Endothelial cell of umbilical vein (primary cell): ENCODE measurements around the gene IGSF9B. TPM values are rescaled to one million over a fixed set of nuclear protein-coding genes. Genes with fewer than 3 reads are reported as not detected.

Experiments used
- BruUV-seq: library from RNA; stranded (reverse); fragments of 400-500 nt; replicated peaks from 2 replicates; lab custom pipeline; 2021; lab: Mats Ljungman, UMichigan
- CTCF ChIA-PET: fragments of 300-600, 350-600 bp; sonication (Branson Sonifier 250); formaldehyde crosslinking; loops from one replicate; lab custom pipeline; 2021; ENCODE audit warnings: antibody characterized with exemption, inconsistent platforms; lab: Charles Lee
- POLR2A ChIA-PET: fragments of 300-600, 350-600 bp; sonication (Branson Sonifier 250); formaldehyde crosslinking; loops from one replicate; lab custom pipeline; 2021; ENCODE audit warnings: antibody characterized with exemption, inconsistent platforms; lab: Charles Lee
- DNase-seq: peaks from one replicate; pipeline ENCODE4 v3.0.0-alpha.2; 2011; ENCODE audit warnings: low read depth, low spot score
- FAIRE-seq: peaks from 2 replicates; lab custom pipeline; 2011; peaks lifted over from hg19 to GRCh38; lab: Jason Lieb, UNC
- H2AFZ ChIP-seq: 2 replicates; pipeline ENCODE4 v1.6.0; 2012; ENCODE audit warnings: low read depth, low read length, control low read depth, inconsistent platforms
- H3K27ac ChIP-seq: 2 replicates; pipeline ENCODE4 v1.5.1; 2011; ENCODE audit warnings: low read depth, mild to moderate bottlenecking, control low read depth, low read length, moderate library complexity; ENCODE audit not compliant: insufficient read depth
- H3K27me3 ChIP-seq, 2 experiments: 2 replicates each; pipeline versions ENCODE4 v1.6.0 to v1.6.1; 2011; ENCODE audit warnings: low read length in 2 of 2, mixed read lengths in 1 of 2; ENCODE audit not compliant: control insufficient read depth in 2 of 2, insufficient read depth in 2 of 2
- H3K36me3 ChIP-seq, 2 experiments: 2 replicates in 1 of 2; 3 replicates in 1 of 2; pipeline ENCODE4 v1.5.1; 2011; ENCODE audit warnings: low read length in 2 of 2, mild to moderate bottlenecking in 1 of 2, moderate library complexity in 1 of 2; ENCODE audit not compliant: control insufficient read depth in 2 of 2, insufficient read depth in 2 of 2; ENCODE audit errors: extremely low read depth in 1 of 2
- H3K4me1 ChIP-seq: 3 replicates; pipeline ENCODE4 v1.5.1; 2011; ENCODE audit warnings: mild to moderate bottlenecking, low read length; ENCODE audit not compliant: control insufficient read depth, insufficient read depth; ENCODE audit errors: extremely low read depth
- H3K4me2 ChIP-seq: 2 replicates; pipeline ENCODE4 v1.6.1; 2011; ENCODE audit warnings: low read length, control low read depth, mixed read lengths; ENCODE audit not compliant: insufficient read depth
- H3K4me3 ChIP-seq, 3 experiments: fragments of 200-600 bp in 1 of 3; sonication (generic), shearing (Covaris generic) in 1 of 3; replicated peaks in 1 of 3; 2 replicates each; pipeline ENCODE4 v1.5.1; 2011 to 2016; ENCODE audit warnings: control low read depth in 3 of 3, low read length in 3 of 3, mild to moderate bottlenecking in 2 of 3, inconsistent platforms in 1 of 3, low read depth in 1 of 3, moderate library complexity in 1 of 3; ENCODE audit not compliant: insufficient read depth in 1 of 3
- H3K79me2 ChIP-seq: 2 replicates; pipeline ENCODE4 v1.6.0; 2012; ENCODE audit warnings: low read length, inconsistent platforms; ENCODE audit not compliant: control insufficient read depth, insufficient read depth
- H3K9ac ChIP-seq: replicated peaks from 2 replicates; pipeline ENCODE3; 2011; ENCODE audit warnings: low read length, control low read depth; ENCODE audit not compliant: insufficient read depth; ENCODE audit errors: extremely low read depth
- H3K9me1 ChIP-seq: replicated peaks from 3 replicates; pipeline ENCODE4 v1.6.0; 2011; ENCODE audit warnings: mild to moderate bottlenecking, low read length; ENCODE audit not compliant: control insufficient read depth, insufficient read depth; ENCODE audit errors: extremely low read depth
- H3K9me3 ChIP-seq: replicated peaks from 2 replicates; pipeline ENCODE4 v1.5.1; 2012; ENCODE audit warnings: low read length, inconsistent platforms; ENCODE audit not compliant: control insufficient read depth, insufficient read depth
- H4K20me1 ChIP-seq: replicated peaks from 2 replicates; pipeline ENCODE3; 2011; ENCODE audit warnings: mild to moderate bottlenecking, low read length; ENCODE audit not compliant: control insufficient read depth, insufficient read depth; ENCODE audit errors: extremely low read depth
- EZH2 ChIP-seq: IDR thresholded peaks from 2 replicates; pipeline ENCODE4 v1.6.1; 2012; ENCODE audit warnings: borderline replicate concordance, low read depth, mild to moderate bottlenecking, moderate library complexity, low read length, inconsistent platforms; ENCODE audit not compliant: severe bottlenecking
- FOS ChIP-seq: IDR thresholded peaks from 2 replicates; pipeline ENCODE4 v1.6.1; 2011; ENCODE audit warnings: mild to moderate bottlenecking, low read length, moderate library complexity, borderline replicate concordance; ENCODE audit not compliant: insufficient read depth
- GATA2 ChIP-seq: IDR thresholded peaks from 2 replicates; pipeline ENCODE4 v1.7.0; 2011; ENCODE audit warnings: low read depth, mild to moderate bottlenecking, moderate library complexity, mixed read lengths, low read length; ENCODE audit not compliant: insufficient read length, insufficient read depth
- JUN ChIP-seq: IDR thresholded peaks from 2 replicates; pipeline ENCODE4 v1.6.1; 2011; ENCODE audit warnings: borderline replicate concordance, low read depth; ENCODE audit not compliant: insufficient read length, insufficient read depth
- MYC ChIP-seq: IDR thresholded peaks from one replicate; pipeline ENCODE4 v1.6.1; 2011; ENCODE audit warnings: mild to moderate bottlenecking, low read depth, low read length
- POLR2A ChIP-seq: IDR thresholded peaks from 2 replicates; pipeline ENCODE4 v1.6.1; 2012; ENCODE audit warnings: low read depth, mild to moderate bottlenecking, control low read depth, low read length
- POLR2AphosphoS5 ChIP-seq: IDR thresholded peaks from 2 replicates; pipeline ENCODE4 v1.6.1; 2012; ENCODE audit warnings: low read depth, mild to moderate bottlenecking, control low read depth, low read length, moderate library complexity; ENCODE audit not compliant: insufficient read depth
- dilution Hi-C: fragments of 300-500 bp; cut with MboI; formaldehyde crosslinking; loops from one replicate; pipeline ENCODE4 v1.15.0; 2019; ENCODE audit warnings: low sequenced_read_pairs; ENCODE audit not compliant: extremely low pct_ligation_motif_present
- intact Hi-C: fragments of 100-400 bp; cut with micrococcal nuclease; formaldehyde crosslinking; loops from one replicate; pipeline ENCODE4 v1.10.0; 2022
- polyA plus RNA-seq, 4 experiments: library from polyadenylated mRNA; depleted of rRNA in 3 of 4; stranded (reverse) in 3 of 4; unstranded in 1 of 4; fragments of >200 nt; gene quantifications; 2 replicates each; pipeline versions ENCODE4 v1.2.1 to v1.2.3, GENCODE V29; 2011 to 2012; ENCODE audit warnings: missing spikeins in 1 of 4
- total RNA-seq: library from RNA; stranded (reverse); gene quantifications from 2 replicates; pipeline ENCODE4 v1.2.3, GENCODE V29; 2021
- TF ChIP-seq, protein P1 (sequence below), 2 donors: IDR thresholded peaks; 1 replicate in 1 of 2; 2 replicates in 1 of 2; pipeline ENCODE4 v1.5.1; 2011; ENCODE audit warnings: low read length in 2 of 2, mild to moderate bottlenecking in 2 of 2, moderate library complexity in 2 of 2, control low read depth in 1 of 2, inconsistent platforms in 1 of 2, low read depth in 1 of 2; ENCODE audit not compliant: insufficient read depth in 1 of 2; ENCODE audit errors: extremely low read depth in 1 of 2
- TF ChIP-seq, protein P2 (sequence below): IDR thresholded peaks from 2 replicates; pipeline ENCODE4 v1.6.1; 2011; ENCODE audit not compliant: insufficient read depth, insufficient read length

IGSF9B gene
- total and polyA plus RNA-seq, 2 donors (not counting 3 experiments of a cell fraction or from before 2014, with no cell fraction given), result 0.15 to 0.18 TPM

DNA sequence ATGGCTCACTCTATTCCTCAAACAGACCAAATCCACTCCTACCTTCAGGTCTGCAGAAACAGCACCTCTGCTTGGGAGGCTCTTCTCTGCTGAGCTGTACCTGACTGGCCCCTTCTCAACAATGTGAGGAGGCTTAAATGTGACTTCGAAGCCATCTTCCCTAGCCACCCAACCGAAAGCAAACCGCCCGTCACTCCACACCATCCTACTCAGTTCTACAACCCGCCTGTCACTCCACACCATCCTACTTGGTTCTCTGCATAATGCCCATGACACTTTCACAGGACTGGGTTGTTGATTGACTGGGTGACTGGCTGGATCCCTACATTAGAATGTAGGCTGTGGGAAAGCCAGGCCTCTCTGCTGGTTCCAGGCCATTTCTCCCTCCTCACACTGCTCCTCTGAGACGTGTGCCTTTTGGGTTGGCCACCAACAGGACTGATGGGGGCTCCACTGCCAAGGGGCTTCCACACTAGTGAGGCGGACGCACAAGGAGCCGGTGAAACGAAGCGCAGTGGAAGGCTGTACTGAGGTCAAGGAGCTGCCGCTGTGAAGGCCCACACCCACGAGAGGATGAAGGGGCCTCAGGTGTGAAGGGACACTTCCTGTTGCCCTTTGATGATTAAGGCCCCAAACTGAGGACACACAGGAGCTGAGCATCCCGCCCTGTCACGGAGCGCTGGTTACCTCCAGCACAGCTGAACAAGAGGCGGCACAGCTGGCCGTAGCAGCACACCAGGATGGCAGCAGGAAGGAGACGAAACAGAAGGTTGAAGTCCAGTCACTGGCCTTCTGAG is 64.0 kb downstream of the IGSF9B start:
- Histone ChIP-seq H3K27ac (no peak overlapping the region), H2AFZ (no peak overlapping the region), H3K9me3 (no peaks in the 10 kb centered on the region), H4K20me1 (no peaks in the 10 kb centered on the region), H3K4me2 (no peak overlapping the region), H3K4me1 (no peaks in the 10 kb centered on the region), H3K27me3 (no peaks in the 10 kb centered on the region), H3K36me3 (no peaks in the 10 kb centered on the region), H3K9ac (no peak overlapping the region), H3K79me2 (no peaks in the 10 kb centered on the region), H3K4me3 (no peak overlapping the region), H3K9me1 (no peaks in the 10 kb centered on the region)
- POLR2A ChIA-PET, result no interaction called here
- dilution Hi-C loops (no loop called here), intact Hi-C loops (no loop called here)
- TF ChIP-seq, protein P1, sequence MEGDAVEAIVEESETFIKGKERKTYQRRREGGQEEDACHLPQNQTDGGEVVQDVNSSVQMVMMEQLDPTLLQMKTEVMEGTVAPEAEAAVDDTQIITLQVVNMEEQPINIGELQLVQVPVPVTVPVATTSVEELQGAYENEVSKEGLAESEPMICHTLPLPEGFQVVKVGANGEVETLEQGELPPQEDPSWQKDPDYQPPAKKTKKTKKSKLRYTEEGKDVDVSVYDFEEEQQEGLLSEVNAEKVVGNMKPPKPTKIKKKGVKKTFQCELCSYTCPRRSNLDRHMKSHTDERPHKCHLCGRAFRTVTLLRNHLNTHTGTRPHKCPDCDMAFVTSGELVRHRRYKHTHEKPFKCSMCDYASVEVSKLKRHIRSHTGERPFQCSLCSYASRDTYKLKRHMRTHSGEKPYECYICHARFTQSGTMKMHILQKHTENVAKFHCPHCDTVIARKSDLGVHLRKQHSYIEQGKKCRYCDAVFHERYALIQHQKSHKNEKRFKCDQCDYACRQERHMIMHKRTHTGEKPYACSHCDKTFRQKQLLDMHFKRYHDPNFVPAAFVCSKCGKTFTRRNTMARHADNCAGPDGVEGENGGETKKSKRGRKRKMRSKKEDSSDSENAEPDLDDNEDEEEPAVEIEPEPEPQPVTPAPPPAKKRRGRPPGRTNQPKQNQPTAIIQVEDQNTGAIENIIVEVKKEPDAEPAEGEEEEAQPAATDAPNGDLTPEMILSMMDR (IDR thresholded peaks at IDR 0.05; ENCODE audit: extremely low read depth in 1 of 2, insufficient read depth in 1 of 2, low read depth in 1 of 2, low read length in 2 of 2), result no peak
- no peak for TF ChIP-seq POLR2A
- no peak for TF ChIP-seq JUN
- no peak for TF ChIP-seq FOS
- TF ChIP-seq, protein P2, sequence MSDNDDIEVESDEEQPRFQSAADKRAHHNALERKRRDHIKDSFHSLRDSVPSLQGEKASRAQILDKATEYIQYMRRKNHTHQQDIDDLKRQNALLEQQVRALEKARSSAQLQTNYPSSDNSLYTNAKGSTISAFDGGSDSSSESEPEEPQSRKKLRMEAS, result no peak
- TF ChIP-seq GATA2, result no peak
- TF ChIP-seq POLR2AphosphoS5, result no peak
- TF ChIP-seq MYC, result no peak
- no peak for TF ChIP-seq EZH2
- no peak for DNase-seq
- no TSS peak for BruUV-seq
- CTCF ChIA-PET, result no interaction called here
- FAIRE-seq, result no peak
